GM12865 (cell line): ENCODE results near the gene KIAA1328.

Source experiments
- DNase-seq: peaks from one replicate; pipeline ENCODE4 v3.0.0; 2010; ENCODE audit warnings: low read depth
- H3K4me3 ChIP-seq: 2 replicates; pipeline ENCODE4 v1.5.1; 2011; ENCODE audit warnings: mild to moderate bottlenecking, low read depth, low read length, control low read depth
- CTCF ChIP-seq: IDR thresholded peaks from 2 replicates; pipeline ENCODE4 v1.5.1; 2011; ENCODE audit warnings: low read length, control low read depth, low read depth, inconsistent platforms; ENCODE audit not compliant: insufficient read depth; ENCODE audit errors: missing control alignments

Gene KIAA1328

GRCh38 chr18:36950960-36951359 lies 122.0 kb downstream of the KIAA1328 start:
- no peak for TF ChIP-seq CTCF
- no peak for DNase-seq
- no peak overlapping the region for H3K4me3 ChIP-seq

GRCh38 chr18:36953047-36953446 lies 124.1 kb downstream of the KIAA1328 start:
- no peak for DNase-seq
- TF ChIP-seq CTCF, result no peak
- H3K4me3 ChIP-seq, result no peak overlapping the region

GRCh38 chr18:36960038-36960437 lies 131.1 kb downstream of the KIAA1328 start:
- DNase-seq, result no peak
- H3K4me3 ChIP-seq, result no peak overlapping the region
- no peak for TF ChIP-seq CTCF

GRCh38 chr18:36963464-36963863 lies 134.5 kb downstream of the KIAA1328 start:
- H3K4me3 ChIP-seq, result no peak overlapping the region
- no peak for TF ChIP-seq CTCF

GRCh38 chr18:36974686-36975085 lies 145.8 kb downstream of the KIAA1328 start:
- DNase-seq, result no peak
- H3K4me3 ChIP-seq, result no peak overlapping the region
- TF ChIP-seq CTCF, result no peak

More at GRCh38 chr18:36963464-36963863, 134.5 kb downstream of the KIAA1328 start:
- DNase-seq, result no peak

GRCh38 chr18:36977121-36977520 lies 148.2 kb downstream of the KIAA1328 start:
- H3K4me3 ChIP-seq, result no peak overlapping the region
- TF ChIP-seq CTCF, result no peak
- DNase-seq, result no peak

GRCh38 chr18:36993068-36993467 lies 164.1 kb downstream of the KIAA1328 start:
- DNase-seq, result peak; percentile 9
- no peak for TF ChIP-seq CTCF
- H3K4me3 ChIP-seq, result no peak overlapping the region
